HEK293T (cell line): ENCODE results near the gene ANAPC16.

Experiments
- ARNT ChIP-seq: fragments of 450-650 bp; IDR thresholded peaks from 2 replicates; pipeline ENCODE4 v1.6.1; 2017; ENCODE audit warnings: mild to moderate bottlenecking
- SUZ12 ChIP-seq: fragments of 450-650 bp; IDR thresholded peaks from 2 replicates; pipeline ENCODE4 v1.6.1; 2016; ENCODE audit warnings: mild to moderate bottlenecking

DNA sequence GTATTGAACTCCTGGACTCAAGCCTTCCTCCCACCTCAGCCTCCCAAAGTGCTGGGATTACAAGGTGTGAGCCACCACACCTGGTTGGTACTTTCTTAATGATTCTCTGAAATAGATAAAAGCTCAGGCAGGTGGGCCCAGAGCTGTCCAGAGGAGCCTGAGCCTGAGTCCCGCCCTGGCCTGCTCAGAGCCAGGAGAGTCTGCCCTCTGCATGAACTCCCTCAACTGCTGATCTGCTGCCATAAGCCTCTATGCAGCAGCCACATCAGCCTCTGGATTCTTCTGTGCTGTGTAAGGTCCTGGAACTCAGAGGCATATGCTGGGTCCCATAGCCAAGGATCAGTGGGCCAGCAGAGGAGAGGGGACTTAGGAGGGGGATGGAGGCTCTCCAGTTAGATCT is 34.9 kb downstream of the ANAPC16 start:
- TF ChIP-seq ARNT, result no peak
- TF ChIP-seq SUZ12, result no peak
